ENCODE measurements around the gene EYS.
"Not testable (repeated sequence)": the region's sequence is repeated elsewhere in the genome, so short reads cannot be mapped to it uniquely, and the experiment has no call there.

Gene EYS

DNA sequence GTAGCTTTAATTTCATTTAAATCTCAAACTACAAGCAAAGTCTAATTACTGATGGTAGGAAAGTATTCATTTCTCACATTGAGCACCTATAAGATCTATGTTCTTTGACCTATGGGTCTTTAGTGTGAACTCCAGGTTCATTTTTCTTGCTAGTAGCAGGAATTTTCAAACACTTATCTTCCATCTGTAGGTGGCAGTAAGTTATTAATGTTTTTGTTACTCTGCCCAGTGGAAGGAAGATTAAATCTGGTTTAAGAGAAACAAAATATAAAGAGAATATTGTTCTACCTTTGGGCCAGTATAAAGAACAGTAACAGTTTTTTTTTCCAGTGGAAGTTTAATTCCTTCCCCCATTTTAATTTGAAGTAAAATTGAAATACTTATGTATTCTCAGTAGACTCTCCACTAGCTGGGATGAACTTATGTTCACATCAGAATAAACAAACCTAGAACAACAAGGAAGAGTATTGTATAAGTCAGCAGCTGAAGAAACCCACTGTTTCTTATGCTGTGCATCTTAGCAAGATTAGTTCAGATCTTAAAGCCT is 1743.2 kb downstream of the EYS start:
- Histone ChIP-seq H2AFZ (no peak overlapping the region), H3K79me2 (no peaks in the 10 kb centered on the region), H3K9ac (no peak overlapping the region), H3K27ac (no peak overlapping the region), H3K4me3 (ENCODE audit: low read depth, low read length) (no peak overlapping the region), H3K9me3 (ENCODE audit: control insufficient read depth, low read length) (no peaks in the 10 kb centered on the region), H3K27me3 (ENCODE audit: control insufficient read depth, insufficient read depth, low read length) (no peaks in the 10 kb centered on the region), H3K36me3 (ENCODE audit: control insufficient read depth, insufficient read depth, low read length) (no peaks in the 10 kb centered on the region), H3K4me2 (ENCODE audit: low read length) (no peak overlapping the region), H3K4me1 (no peaks in the 10 kb centered on the region)
- TF ChIP-seq CTCF (IDR thresholded peaks at IDR 0.05) = no peak

DNA sequence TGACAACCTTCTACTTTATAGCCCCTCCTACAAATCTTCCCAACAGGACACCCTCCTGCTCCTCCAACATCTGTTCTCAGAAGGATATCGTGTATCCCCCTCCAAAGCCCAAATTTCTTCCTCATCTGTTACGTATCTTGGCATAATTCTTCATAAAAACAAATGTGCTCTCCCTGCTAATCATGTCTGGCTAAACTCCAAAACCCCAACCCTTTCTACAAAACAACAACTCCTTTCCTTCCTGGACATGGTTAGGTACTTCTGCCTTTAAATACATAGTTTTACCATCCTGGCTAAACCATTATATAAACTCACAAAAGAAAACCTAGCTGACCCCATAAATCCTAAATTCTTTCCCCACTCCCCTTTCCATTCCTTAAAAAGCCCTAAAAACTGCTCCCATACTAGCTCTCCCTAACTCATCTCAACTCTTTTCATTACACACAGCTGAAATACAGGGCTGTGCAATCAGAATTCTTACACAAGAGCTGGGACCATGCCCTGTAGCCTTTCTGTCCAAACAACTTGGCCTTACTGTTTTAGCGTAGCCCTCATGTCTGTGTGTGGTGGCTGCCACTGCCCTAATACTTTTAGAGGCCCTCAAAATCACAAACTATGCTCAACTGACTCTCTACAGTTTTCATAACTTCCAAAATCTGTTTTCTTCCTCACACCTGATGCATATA is 1753.5 kb downstream of the EYS start:
- not testable (repeated sequence) for H3K27ac ChIP-seq; H3K4me2 ChIP-seq (ENCODE audit: low read length); H3K27me3 ChIP-seq (ENCODE audit: control insufficient read depth, insufficient read depth, low read length); H3K79me2 ChIP-seq; H2AFZ ChIP-seq; H3K4me3 ChIP-seq (ENCODE audit: low read depth, low read length); H3K9ac ChIP-seq; H3K9me3 ChIP-seq (ENCODE audit: control insufficient read depth, low read length); H3K4me1 ChIP-seq; H3K36me3 ChIP-seq (ENCODE audit: control insufficient read depth, insufficient read depth, low read length)

DNA sequence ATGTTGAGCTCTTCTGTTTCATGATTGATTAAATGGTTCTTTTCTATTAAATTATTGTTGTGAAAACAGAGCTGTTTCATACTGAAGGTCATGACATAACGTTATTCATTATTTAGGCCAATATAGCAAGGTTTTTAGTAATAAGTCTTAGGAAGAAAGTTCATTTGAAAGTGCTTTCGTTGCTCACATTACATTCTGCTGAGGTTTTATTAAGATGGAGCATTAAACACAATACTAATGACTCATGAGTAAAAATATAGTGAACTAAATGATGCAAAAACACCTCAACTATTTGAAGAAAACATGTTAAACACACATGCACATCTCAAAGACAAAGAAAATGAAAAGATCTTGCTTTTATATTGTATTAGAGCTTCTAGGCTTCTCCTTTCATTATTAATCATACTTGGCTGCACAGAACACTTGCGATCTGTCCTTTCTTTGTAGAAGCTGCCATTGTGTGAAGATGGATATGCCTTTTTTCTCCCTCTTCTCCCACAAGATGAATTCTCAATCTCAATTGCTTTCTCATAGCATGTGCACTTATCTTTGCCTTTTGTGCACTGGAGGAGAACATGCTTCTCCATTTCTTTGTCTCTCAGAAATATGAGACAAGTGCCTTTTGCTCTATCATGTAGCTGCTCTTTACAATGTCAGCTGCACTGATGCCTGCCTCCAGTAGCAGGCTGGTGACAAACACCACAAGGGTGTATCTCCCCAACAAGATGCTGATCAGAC is 1759.1 kb downstream of the EYS start:
- no peaks in the 10 kb centered on the region for H3K79me2 ChIP-seq
- no peaks in the 10 kb centered on the region for H3K9me3 ChIP-seq (ENCODE audit: control insufficient read depth, low read length)
- H3K9ac ChIP-seq = no peak overlapping the region
- no peaks in the 10 kb centered on the region for H3K27me3 ChIP-seq (ENCODE audit: control insufficient read depth, insufficient read depth, low read length)
- H2AFZ ChIP-seq = no peak overlapping the region
- H3K36me3 ChIP-seq (ENCODE audit: control insufficient read depth, insufficient read depth, low read length) = no peaks in the 10 kb centered on the region
- H3K4me1 ChIP-seq = no peaks in the 10 kb centered on the region
- H3K4me3 ChIP-seq (ENCODE audit: low read depth, low read length) = no peak overlapping the region
- H3K27ac ChIP-seq = no peak overlapping the region
- no peak for TF ChIP-seq CTCF (IDR thresholded peaks at IDR 0.05)
- H3K4me2 ChIP-seq (ENCODE audit: low read length) = no peak overlapping the region

- Histone ChIP-seq H3K36me3 (ENCODE audit: control insufficient read depth, insufficient read depth, low read length) (no peaks in the 10 kb centered on the region), H3K9me3 (ENCODE audit: control insufficient read depth, low read length) (no peaks in the 10 kb centered on the region), H3K79me2 (no peaks in the 10 kb centered on the region), H3K27me3 (ENCODE audit: control insufficient read depth, insufficient read depth, low read length) (no peaks in the 10 kb centered on the region), H3K4me2 (ENCODE audit: low read length) (no peak overlapping the region), H3K4me1 (no peaks in the 10 kb centered on the region), H3K27ac (no peak overlapping the region), H2AFZ (no peak overlapping the region), H3K4me3 (ENCODE audit: low read depth, low read length) (no peak overlapping the region), H3K9ac (no peak overlapping the region)
- no peak for TF ChIP-seq CTCF (IDR thresholded peaks at IDR 0.05)
Measured at GRCh38 chr6:63945987-63946386, 1761.0 kb downstream of the EYS start.

DNA sequence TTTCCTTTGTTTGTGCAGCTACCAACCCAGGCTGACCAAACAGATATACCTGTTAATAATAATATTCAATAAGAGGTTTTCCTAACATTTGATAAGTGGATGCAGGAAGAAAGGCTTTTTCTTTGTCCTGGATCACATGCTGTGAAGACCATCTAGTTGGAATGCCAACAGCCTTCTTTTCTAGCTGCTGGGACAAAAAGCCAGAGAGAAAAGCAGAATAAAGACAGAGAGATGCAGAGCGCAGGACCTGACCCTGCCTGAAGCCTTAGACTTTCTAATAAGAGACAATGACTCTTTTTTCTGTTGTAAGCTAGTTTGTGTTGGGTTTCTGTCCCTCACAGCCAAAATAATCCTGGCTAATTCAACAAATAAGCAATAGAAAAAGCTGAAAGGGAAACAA is 1763.2 kb downstream of the EYS start:
- H3K27me3 ChIP-seq (ENCODE audit: control insufficient read depth, insufficient read depth, low read length) = no peaks in the 10 kb centered on the region
- H3K36me3 ChIP-seq (ENCODE audit: control insufficient read depth, insufficient read depth, low read length) = no peaks in the 10 kb centered on the region
- TF ChIP-seq CTCF (IDR thresholded peaks at IDR 0.05) = no peak
- H3K9ac ChIP-seq = no peak overlapping the region
- no peaks in the 10 kb centered on the region for H3K79me2 ChIP-seq
- H2AFZ ChIP-seq = no peak overlapping the region
- no peak overlapping the region for H3K4me2 ChIP-seq (ENCODE audit: low read length)
- H3K9me3 ChIP-seq (ENCODE audit: control insufficient read depth, low read length) = no peaks in the 10 kb centered on the region
- H3K27ac ChIP-seq = no peak overlapping the region
- no peak overlapping the region for H3K4me3 ChIP-seq (ENCODE audit: low read depth, low read length)
- no peaks in the 10 kb centered on the region for H3K4me1 ChIP-seq

Data from parathyroid adenoma (tissue), 2 donors.